Left ventricle myocardium superior (tissue), 1 donor: ENCODE results near the gene KANSL1. TPM values are rescaled to one million over a fixed set of nuclear protein-coding genes. Genes with fewer than 3 reads are reported as not detected.

Source experiments
- ATAC-seq: fragments of 200-7000 bp; cut with Tn5 transposase; one replicate; pipeline ENCODE4 v1.9.1; 2020; ENCODE audit warnings: mild to moderate bottlenecking, moderate library complexity
- DNase-seq: peaks from one replicate; pipeline ENCODE4 v3.0.0-alpha.2; 2020
- intact Hi-C: fragments of 100-400 bp; cut with micrococcal nuclease; formaldehyde crosslinking; loops from one replicate; pipeline ENCODE4 v1.11.0; 2022
- total RNA-seq: library from RNA; stranded (reverse); fragmentation: NEBNext Ultra II Directional; extraction: Animal tissue kit (Norgen Biotek cat#: 25700); gene quantifications from one replicate; pipeline ENCODE4 v1.2.1, GENCODE V29; 2021
- donor health status: DM: no; HTN: yes; CAD: no; lungs with severe emphysema.

KANSL1 gene
- total RNA-seq, 1 donor from 2014 or later = 26.9 TPM

DNA sequence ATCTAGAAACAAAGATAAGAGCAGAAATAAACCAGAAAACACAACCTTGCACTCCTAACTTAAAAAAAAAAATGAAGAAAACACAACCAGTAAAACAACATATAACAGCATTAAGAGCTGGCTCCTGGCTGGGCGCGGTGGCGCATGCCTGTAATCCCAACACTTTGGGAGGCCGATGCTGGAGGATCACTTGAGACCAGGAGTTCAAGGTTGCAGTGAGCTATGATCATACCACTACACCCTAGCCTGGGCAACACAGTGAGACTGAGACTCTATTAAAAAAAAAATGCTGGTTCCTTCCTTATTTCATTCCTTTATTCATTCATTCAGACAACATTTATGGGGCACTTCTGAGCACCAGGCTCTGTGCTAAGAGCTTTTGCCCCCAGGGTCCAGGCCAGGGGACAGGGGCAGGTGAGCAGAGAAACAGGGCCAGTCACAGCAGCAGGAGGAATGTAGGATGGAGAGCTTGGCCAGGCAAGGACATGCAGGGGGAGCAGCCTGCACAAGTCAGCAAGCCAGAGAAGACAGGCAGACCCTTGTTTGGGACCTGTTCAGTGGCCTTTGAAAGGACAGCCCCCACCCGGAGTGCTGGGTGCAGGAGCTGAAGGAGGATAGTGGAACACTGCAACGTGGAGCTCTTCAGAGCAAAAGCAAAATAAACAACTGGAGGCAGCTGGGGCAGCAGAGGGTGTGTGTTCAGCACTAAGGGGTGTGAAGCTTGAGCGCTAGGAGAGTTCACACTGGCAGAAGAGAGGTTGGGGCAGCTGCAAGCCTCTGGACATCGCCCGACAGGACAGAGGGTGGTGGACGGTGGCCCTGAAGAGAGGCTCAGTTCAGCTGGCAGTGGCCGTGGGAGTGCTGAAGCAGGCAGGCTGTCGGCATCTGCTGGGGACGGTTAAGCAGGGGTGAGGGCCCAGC is 191.6 kb downstream of the KANSL1 start:
- DNase-seq (no peak), ATAC-seq (no peak)
- intact Hi-C loops = loop anchor here (10.0 kb wide), 1 partner anchor 213 kb away; no protein-coding TSS in a partner anchor

GRCh38 chr17:46000757-46001156 is 192.5 kb downstream of the KANSL1 start:
- intact Hi-C loops = loop anchor here (10.0 kb wide), 1 partner anchor 214 kb away; no protein-coding TSS in a partner anchor
- ATAC-seq (no peak), DNase-seq (no peak)

GRCh38 chr17:46000292-46000691 is 192.9 kb downstream of the KANSL1 start:
- intact Hi-C loops = loop anchor here (10.0 kb wide), 1 partner anchor 215 kb away; no protein-coding TSS in a partner anchor
- DNase-seq (no peak), ATAC-seq (no peak)

- DNase-seq (no peak), ATAC-seq (no peak)
- intact Hi-C loops = loop anchor here (10.0 kb wide), 1 partner anchor 215 kb away; no protein-coding TSS in a partner anchor
These were observed 193.3 kb downstream of the KANSL1 start for GRCh38 chr17:45999900-46000290.

DNA sequence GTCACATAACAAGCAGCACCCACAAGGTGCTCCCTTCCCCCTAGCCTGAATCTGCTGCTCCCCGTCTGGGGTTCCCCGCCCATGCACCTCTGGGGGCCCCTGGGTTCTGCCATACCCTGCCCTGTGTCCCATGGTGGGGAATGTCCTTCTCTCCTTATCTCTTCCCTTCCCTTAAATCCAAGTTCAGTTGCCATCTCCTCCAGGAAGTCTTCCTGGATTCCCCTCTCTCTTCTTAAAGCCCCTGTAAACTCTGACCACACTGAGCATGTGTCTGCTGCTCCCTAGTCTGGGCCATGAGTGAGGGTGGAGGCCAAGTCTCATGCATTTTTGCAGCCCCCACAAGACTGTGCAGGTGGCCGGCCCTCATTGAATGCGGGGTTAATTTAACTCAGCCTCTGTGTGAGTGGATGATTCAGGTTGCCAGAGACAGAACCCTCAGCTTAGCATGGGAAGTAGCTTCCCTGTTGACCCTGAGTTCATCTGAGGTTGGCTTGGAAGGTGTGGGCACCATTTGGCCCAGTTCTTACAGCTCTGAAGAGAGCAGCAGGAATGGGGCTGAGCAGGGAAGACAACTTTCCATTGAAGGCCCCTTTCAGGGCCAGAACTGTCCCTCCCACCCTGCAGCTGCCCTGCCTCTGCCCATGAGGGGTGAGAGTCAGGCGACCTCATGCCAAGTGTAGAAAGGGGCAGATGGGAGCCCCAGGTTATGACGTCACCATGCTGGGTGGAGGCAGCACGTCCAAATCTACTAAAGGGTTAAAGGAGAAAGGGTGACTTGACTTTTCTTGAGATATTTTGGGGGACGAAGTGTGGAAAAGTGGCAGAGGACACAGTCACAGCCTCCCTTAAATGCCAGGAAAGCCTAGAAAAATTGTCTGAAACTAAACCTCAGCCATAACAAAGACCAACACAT is 194.0 kb downstream of the KANSL1 start, which contains the start of gene STH:
Gene STH, plus strand, starts transcription at position 264 of the 913 bp plus-strand sequence. Its CDS starts 30 bp downstream, at position 294.
- no peak for ATAC-seq
- intact Hi-C loops = no loop called here
- no peak for DNase-seq

GRCh38 chr17:45997624-45998023 is 195.6 kb downstream of the KANSL1 start:
- DNase-seq (no peak), ATAC-seq (no peak)
- intact Hi-C loops = no loop called here

DNA sequence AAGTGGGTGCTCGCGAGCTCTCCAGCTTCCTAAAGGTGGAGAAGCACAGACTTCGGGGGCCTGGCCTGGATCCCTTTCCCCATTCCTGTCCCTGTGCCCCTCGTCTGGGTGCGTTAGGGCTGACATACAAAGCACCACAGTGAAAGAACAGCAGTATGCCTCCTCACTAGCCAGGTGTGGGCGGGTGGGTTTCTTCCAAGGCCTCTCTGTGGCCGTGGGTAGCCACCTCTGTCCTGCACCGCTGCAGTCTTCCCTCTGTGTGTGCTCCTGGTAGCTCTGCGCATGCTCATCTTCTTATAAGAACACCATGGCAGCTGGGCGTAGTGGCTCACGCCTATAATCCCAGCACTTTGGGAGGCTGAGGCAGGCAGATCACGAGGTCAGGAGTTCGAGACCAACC is 196.1 kb downstream of the KANSL1 start:
- intact Hi-C loops = no loop called here
- ATAC-seq = no peak
- DNase-seq = no peak

- DNase-seq = no peak
- intact Hi-C loops = no loop called here
- ATAC-seq = no peak
These were observed 196.8 kb downstream of the KANSL1 start for GRCh38 chr17:45996282-45996937.

GRCh38 chr17:45995627-45996270 is 197.5 kb downstream of the KANSL1 start:
- DNase-seq (no peak), ATAC-seq (no peak)
- intact Hi-C loops = no loop called here

DNA sequence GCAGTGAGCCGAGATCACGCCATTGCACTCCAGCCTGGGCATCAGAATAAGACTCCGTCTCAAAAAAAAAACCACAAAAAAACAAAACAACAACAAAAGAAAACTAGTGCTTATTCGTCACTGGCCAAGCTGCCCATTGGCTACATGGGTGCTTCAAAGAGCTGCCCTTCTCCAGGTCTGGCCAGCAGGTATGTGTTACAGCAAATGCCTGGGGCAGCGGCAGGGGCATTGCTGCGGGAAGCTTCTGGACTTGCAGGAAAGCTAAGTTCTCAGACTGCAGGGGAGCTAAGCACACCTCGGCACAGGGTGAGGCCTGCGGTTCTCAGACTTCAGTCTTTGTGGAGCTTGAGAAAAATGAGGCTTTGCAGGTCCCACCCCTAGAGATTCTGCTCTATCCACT is 198.2 kb downstream of the KANSL1 start:
- ATAC-seq (no peak), DNase-seq (no peak)
- intact Hi-C loops = no loop called here

GRCh38 chr17:45993962-45994627 is 199.1 kb downstream of the KANSL1 start:
- intact Hi-C loops = no loop called here
- ATAC-seq (no peak), DNase-seq (no peak)

DNA sequence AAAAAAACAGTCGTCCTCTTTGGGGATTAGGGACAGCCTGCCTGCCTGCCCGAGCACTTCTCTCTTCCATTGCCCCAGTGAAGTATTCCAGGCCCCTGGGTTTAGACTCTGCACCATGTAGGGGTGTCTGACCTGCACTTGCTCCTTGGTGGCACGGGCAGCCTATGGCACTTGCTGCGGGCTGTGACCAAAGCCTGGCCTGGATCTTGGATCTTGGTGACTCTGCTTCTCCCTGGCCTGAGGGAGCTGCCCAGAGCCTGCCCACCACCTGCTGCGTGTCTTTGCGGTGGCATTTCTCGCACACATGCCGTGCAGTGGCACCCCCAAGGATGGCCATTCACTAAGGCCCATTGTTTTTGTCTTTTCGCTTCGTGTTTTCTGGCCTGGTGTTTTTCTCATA is 200.3 kb downstream of the KANSL1 start:
- no peak for DNase-seq
- no peak for ATAC-seq
- intact Hi-C loops = no loop called here

- intact Hi-C loops = no loop called here
- ATAC-seq = no peak
- no peak for DNase-seq
These were observed 201.1 kb downstream of the KANSL1 start for GRCh38 chr17:45992175-45992574.

GRCh38 chr17:45991341-45991740 is 201.9 kb downstream of the KANSL1 start:
- ATAC-seq = no peak
- no peak for DNase-seq
- intact Hi-C loops = no loop called here

DNA sequence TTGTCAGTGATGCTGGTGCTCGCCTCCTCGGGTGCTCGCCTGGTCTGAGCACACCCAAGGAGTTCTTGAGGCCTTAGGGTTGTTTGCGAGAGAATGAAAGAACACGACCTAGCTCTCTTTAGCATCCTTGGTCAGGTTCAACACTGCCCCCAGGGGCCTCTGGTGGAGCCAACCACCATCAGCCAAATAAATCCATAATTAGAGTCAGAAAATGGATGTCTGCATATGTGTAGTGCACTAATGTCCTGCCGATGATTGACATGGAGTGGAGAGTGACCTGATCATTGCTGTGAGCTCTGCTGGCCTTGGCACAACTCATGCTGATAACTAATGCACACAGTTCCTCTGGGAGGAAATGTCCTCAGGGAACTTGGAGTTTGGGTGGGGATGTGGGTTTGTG is 202.3 kb downstream of the KANSL1 start:
- DNase-seq (no peak), ATAC-seq (no peak)
- intact Hi-C loops = no loop called here

DNA sequence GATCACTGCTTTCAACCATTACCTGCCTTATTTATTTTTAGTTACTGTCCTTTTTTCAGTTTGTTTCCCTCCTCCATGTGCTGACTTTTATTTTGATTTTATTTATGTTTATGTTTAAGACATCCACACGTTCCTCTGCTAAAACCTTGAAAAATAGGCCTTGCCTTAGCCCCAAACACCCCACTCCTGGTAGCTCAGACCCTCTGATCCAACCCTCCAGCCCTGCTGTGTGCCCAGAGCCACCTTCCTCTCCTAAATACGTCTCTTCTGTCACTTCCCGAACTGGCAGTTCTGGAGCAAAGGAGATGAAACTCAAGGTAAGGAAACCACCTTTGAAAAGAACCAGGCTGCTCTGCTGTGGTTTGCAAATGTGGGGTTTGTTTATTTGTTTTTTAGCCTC is 203.5 kb downstream of the KANSL1 start:
- DNase-seq = no peak
- ATAC-seq = no peak
- intact Hi-C loops = no loop called here

- no peak for DNase-seq
- intact Hi-C loops = no loop called here
- no peak for ATAC-seq
These were observed 205.5 kb downstream of the KANSL1 start for GRCh38 chr17:45987706-45988105.

DNA sequence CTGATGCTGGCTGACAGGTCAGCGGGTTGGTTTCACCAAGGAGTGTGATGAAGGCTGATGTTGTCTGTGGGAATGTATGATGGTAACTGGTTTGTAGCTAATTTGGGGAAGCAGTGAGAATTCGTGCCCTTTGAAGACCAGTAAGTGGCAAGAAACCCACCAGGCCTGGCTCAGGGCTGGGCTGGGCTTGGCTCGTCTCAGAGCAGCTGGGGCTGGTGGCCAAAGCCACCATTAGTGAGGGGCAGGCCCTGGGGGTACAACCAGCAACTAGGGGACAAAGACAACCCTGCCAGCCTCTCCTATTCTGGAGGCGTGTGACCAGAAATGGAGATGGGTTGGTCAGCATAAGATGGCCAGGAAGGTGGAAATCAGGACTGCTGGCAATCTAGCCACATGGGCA is 207.2 kb downstream of the KANSL1 start:
- intact Hi-C loops = no loop called here
- ATAC-seq = no peak
- no peak for DNase-seq
